IMR-90 (cell line): ENCODE data around the gene CGRRF1. TPM values are rescaled to one million over a fixed set of nuclear protein-coding genes. Genes with fewer than 3 reads are reported as not detected.
A peak's percentile ranks its signal among the peaks of the same experiment; 100 is the strongest.

Source experiments
- ATAC-seq: fragments of 200-7000 bp; cut with Tn5 transposase; 2 replicates; pipeline ENCODE4 v1.9.1; 2020; ENCODE audit warnings: low read depth, mild to moderate bottlenecking, moderate library complexity
- BruUV-seq: library from RNA; stranded (reverse); fragments of 400-500 nt; replicated peaks from 2 replicates; lab custom pipeline; 2021; lab: Mats Ljungman, UMichigan
- CTCF ChIA-PET: fragments of 300-600 bp; formaldehyde crosslinking; extraction: SDS; loops from one replicate; lab custom pipeline; 2021; ENCODE audit warnings: antibody characterized with exemption; lab: Yijun Ruan, JAX
- POLR2A ChIA-PET: fragments of 300-600 bp; sonication (Branson Sonifier 250); formaldehyde crosslinking; loops from one replicate; lab custom pipeline; 2022; ENCODE audit warnings: antibody characterized with exemption; ENCODE audit not compliant: unreplicated experiment; lab: Charles Lee
- DNase-seq: peaks from one replicate; pipeline ENCODE4 v3.0.0; 2013
- H2AFZ ChIP-seq: replicated peaks from 2 replicates; pipeline ENCODE3; 2013; ENCODE audit warnings: low read length, mild to moderate bottlenecking; ENCODE audit not compliant: poor library complexity
- H2AK5ac ChIP-seq: 2 replicates; pipeline ENCODE4 v1.6.1; 2013; ENCODE audit warnings: low read depth, low read length, inconsistent platforms
- H2AK9ac ChIP-seq: replicated peaks from 2 replicates; pipeline ENCODE3; 2013; ENCODE audit warnings: mild to moderate bottlenecking, low read depth, low read length, moderate library complexity; ENCODE audit not compliant: poor library complexity
- H2BK120ac ChIP-seq: 2 replicates; pipeline ENCODE4 v1.6.1; 2013; ENCODE audit warnings: low read depth, low read length, inconsistent platforms
- H2BK15ac ChIP-seq: 3 replicates; pipeline ENCODE4 v1.6.1; 2013; ENCODE audit warnings: low read depth, low read length, inconsistent platforms
- H2BK20ac ChIP-seq: 2 replicates; pipeline ENCODE4 v1.6.1; 2013; ENCODE audit warnings: low read depth, mild to moderate bottlenecking, inconsistent platforms, low read length, moderate library complexity
- H2BK5ac ChIP-seq: 2 replicates; pipeline ENCODE4 v1.6.1; 2013; ENCODE audit warnings: mild to moderate bottlenecking, low read depth, low read length, inconsistent platforms; ENCODE audit not compliant: poor library complexity, severe bottlenecking
- H3K14ac ChIP-seq: replicated peaks from 2 replicates; pipeline ENCODE4 v1.6.1; 2013; ENCODE audit warnings: low read depth, low read length, inconsistent platforms
- H3K18ac ChIP-seq: 2 replicates; pipeline ENCODE4 v1.6.1; 2013; ENCODE audit warnings: low read depth, low read length, control low read depth
- H3K23ac ChIP-seq: 2 replicates; pipeline ENCODE4 v1.6.1; 2013; ENCODE audit warnings: low read depth, low read length, inconsistent platforms
- H3K27ac ChIP-seq: 2 replicates; pipeline ENCODE4 v1.5.1; 2013; ENCODE audit warnings: mild to moderate bottlenecking, control low read depth, low read length; ENCODE audit not compliant: insufficient read depth
- H3K27me3 ChIP-seq: 2 replicates; pipeline ENCODE4 v1.6.1; 2013; ENCODE audit warnings: low read length; ENCODE audit not compliant: control insufficient read depth, insufficient read depth
- H3K36me3 ChIP-seq: 2 replicates; pipeline ENCODE4 v1.6.1; 2013; ENCODE audit warnings: low read length, mixed read lengths; ENCODE audit not compliant: control insufficient read depth, insufficient read depth
- H3K4ac ChIP-seq: 2 replicates; pipeline ENCODE4 v1.6.1; 2013; ENCODE audit warnings: low read depth, low read length, inconsistent platforms
- H3K4me1 ChIP-seq: 2 replicates; pipeline ENCODE4 v1.6.1; 2013; ENCODE audit warnings: low read length, mixed read lengths; ENCODE audit not compliant: control insufficient read depth, insufficient read depth
- H3K4me2 ChIP-seq: 2 replicates; pipeline ENCODE4 v1.6.1; 2013; ENCODE audit warnings: low read depth, mild to moderate bottlenecking, control low read depth, low read length, moderate library complexity
- H3K4me3 ChIP-seq: 2 replicates; pipeline ENCODE4 v1.5.1; 2013; ENCODE audit warnings: low read depth, mild to moderate bottlenecking, control low read depth, low read length, moderate library complexity; ENCODE audit not compliant: insufficient read depth
- H3K56ac ChIP-seq: 2 replicates; pipeline ENCODE4 v1.6.1; 2013; ENCODE audit warnings: low read length, inconsistent platforms; ENCODE audit not compliant: insufficient read depth; ENCODE audit errors: extremely low read depth
- H3K79me1 ChIP-seq, 2 experiments: 2 replicates each; pipeline ENCODE4 v1.6.1; 2013; ENCODE audit warnings: low read length in 2 of 2, inconsistent platforms in 1 of 2, low read depth in 1 of 2
- H3K9ac ChIP-seq: 2 replicates; pipeline ENCODE4 v1.6.1; 2013; ENCODE audit warnings: low read depth, low read length, control low read depth
- H3K9me1 ChIP-seq: 2 replicates; pipeline ENCODE4 v1.6.1; 2013; ENCODE audit warnings: low read length, inconsistent platforms; ENCODE audit not compliant: insufficient read depth
- H3K9me3 ChIP-seq: 2 replicates; pipeline ENCODE4 v1.6.1; 2013; ENCODE audit warnings: low read length; ENCODE audit not compliant: control insufficient read depth, insufficient read depth
- H4K20me1 ChIP-seq: 2 replicates; pipeline ENCODE4 v1.6.1; 2013; ENCODE audit warnings: low read length, inconsistent platforms; ENCODE audit not compliant: insufficient read depth
- H4K5ac ChIP-seq: 2 replicates; pipeline ENCODE4 v1.6.1; 2013; ENCODE audit warnings: mild to moderate bottlenecking, low read depth, low read length, control low read depth
- H4K8ac ChIP-seq, 2 experiments: 2 replicates each; pipeline ENCODE4 v1.6.1; 2013; ENCODE audit warnings: low read depth in 2 of 2, low read length in 2 of 2, control low read depth in 1 of 2, inconsistent platforms in 1 of 2
- H4K91ac ChIP-seq: 2 replicates; pipeline ENCODE4 v1.6.1; 2013; ENCODE audit warnings: low read depth, low read length, inconsistent platforms; ENCODE audit not compliant: insufficient read depth
- BHLHE40 ChIP-seq: fragments of 150-350 bp; IDR thresholded peaks from 2 replicates; pipeline ENCODE4 v1.6.1; 2016; ENCODE audit warnings: mild to moderate bottlenecking, low read depth, low read length
- MXI1 ChIP-seq: IDR thresholded peaks from 2 replicates; pipeline ENCODE4 v1.6.1; 2012; ENCODE audit warnings: low read depth, mild to moderate bottlenecking, low read length, moderate library complexity, borderline replicate concordance
- RAD21 ChIP-seq: IDR thresholded peaks from 2 replicates; pipeline ENCODE4 v1.6.1; 2012; ENCODE audit warnings: low read length, improper control_type of control experiment
- USF2 ChIP-seq: fragments of 150-350 bp; IDR thresholded peaks from 2 replicates; pipeline ENCODE4 v1.6.1; 2017; ENCODE audit warnings: mild to moderate bottlenecking, antibody characterized with exemption, low read length, low read depth
- WGBS, 2 experiments: methylation state at CpG; one replicate each; pipeline versions ENCODE4 v1.1.5 to v1.1.7; 2013; ENCODE audit warnings: missing lambda C conversion rate in 2 of 2; ENCODE audit not compliant: insufficient read length in 1 of 2; ENCODE audit errors: extremely low coverage in 2 of 2; 5-methylcytosine and 5-hydroxymethylcytosine counted together
- dilution Hi-C: fragments of 300-500 bp; cut with HindIII; formaldehyde crosslinking; loops from one replicate; pipeline ENCODE4 v1.14.3; 2018; ENCODE audit warnings: low sequenced_read_pairs; ENCODE audit not compliant: unreplicated experiment
- in situ Hi-C: fragments of 300-500 bp; cut with MboI; formaldehyde crosslinking; loops from 3 replicates; pipeline ENCODE4 v1.14.3; 2019; ENCODE audit warnings: low sequenced_read_pairs, inconsistent platforms, mixed read lengths
- intact Hi-C: fragments of 100-400 bp; cut with micrococcal nuclease; formaldehyde crosslinking; loops from 2 replicates; pipeline ENCODE4 v1.10.0; 2022
- polyA plus RNA-seq, 3 experiments: library from polyadenylated mRNA; depleted of rRNA; stranded (reverse); fragments of >200 nt; gene quantifications; 2 replicates each; pipeline ENCODE4 v1.2.3, GENCODE V29; 2012; ENCODE audit warnings: low replicate concordance in 1 of 3
- total RNA-seq: library from RNA; depleted of rRNA; stranded (reverse); fragments of >200 nt; gene quantifications from 2 replicates; pipeline ENCODE4 v1.2.3, GENCODE V29; 2012

CGRRF1 gene
- total and polyA plus RNA-seq, 2 of the 4 experiments (the other 2 are of a cell fraction), result 6.0 to 13.8 TPM

- peaks cover 17% of the 10 kb centered on the region for H3K4me1 ChIP-seq
- peaks cover 5% of the 10 kb centered on the region for H3K9me1 ChIP-seq
- in situ Hi-C loops, result no loop called here
- ChIA-PET CTCF (interaction anchor here (0.6 kb wide), 1 partner anchor 152 kb away, joined by 3 read pairs; no protein-coding TSS in a partner anchor), POLR2A (no interaction called here)
- H4K8ac ChIP-seq, result peak overlapping the region; percentile 21 to 89
- peaks cover 23% of the 10 kb centered on the region for H4K20me1 ChIP-seq
- H3K4me2 ChIP-seq, result peak overlapping the region; percentile 69
- H3K27ac ChIP-seq, result peak overlapping the region; percentile 94
- peaks cover 11% of the 10 kb centered on the region for H3K36me3 ChIP-seq
- no peak overlapping the region for H2AK9ac ChIP-seq
- H3K79me1 ChIP-seq, result peaks cover 12 to 52% of the 10 kb centered on the region in 2 experiments
- WGBS, 2 experiments, result 73% methylated on average over 4 of the region's 5 CpGs; no CpG with 5 or more reads in 1 of the 2 experiments
- peak overlapping the region; percentile 37; the same call in 2 of the 3 replicates for H2BK15ac ChIP-seq
- H3K4ac ChIP-seq, result peak overlapping the region; percentile 76
- peak overlapping the region; percentile 90 for H3K18ac ChIP-seq
- H2BK120ac ChIP-seq, result peak overlapping the region; percentile 79
- no peak overlapping the region for H2AFZ ChIP-seq
- peak overlapping the region; percentile 19 for H3K23ac ChIP-seq
- ATAC-seq (no peak), DNase-seq (no peak)
- no TSS peak for BruUV-seq
- TF ChIP-seq RAD21 (no peak), USF2 (peak; percentile 14; the same call in 1 of the 2 replicates), BHLHE40 (no peak), MXI1 (no peak)
- H2AK5ac ChIP-seq, result peak overlapping the region; percentile 61
- H2BK20ac ChIP-seq, result peak overlapping the region; percentile 81; the same call in 1 of the 2 replicates
- H3K9me3 ChIP-seq, result peaks cover 2% of the 10 kb centered on the region; the same call in 1 of the 2 replicates
- dilution Hi-C loops, result no loop called here
- H3K14ac ChIP-seq, result peak overlapping the region; percentile 73
- H3K4me3 ChIP-seq, result peak overlapping the region; percentile 31; the same call in 1 of the 2 replicates
- H3K9ac ChIP-seq, result peak overlapping the region; percentile 58
- intact Hi-C loops, result no loop called here
- H2BK5ac ChIP-seq, result peak overlapping the region; percentile 94
- H4K91ac ChIP-seq, result peak overlapping the region; percentile 85
- H3K27me3 ChIP-seq, result no peaks in the 10 kb centered on the region
- H3K56ac ChIP-seq, result peak overlapping the region; percentile 73
- H4K5ac ChIP-seq, result peak overlapping the region; percentile 77; the same call in 1 of the 2 replicates
Observed at GRCh38 chr14:54570047-54570446, 60.3 kb downstream of the CGRRF1 start.
